HG02678 (cell line): ENCODE data around the gene MYO18B.

Experiments
- ATAC-seq: cut with Tn5 transposase; IDR thresholded peaks from one replicate; pipeline ENCODE4 v1.9.1; 2021; ENCODE audit warnings: mild to moderate bottlenecking, moderate library complexity; ENCODE audit not compliant: unreplicated experiment

MYO18B gene

DNA sequence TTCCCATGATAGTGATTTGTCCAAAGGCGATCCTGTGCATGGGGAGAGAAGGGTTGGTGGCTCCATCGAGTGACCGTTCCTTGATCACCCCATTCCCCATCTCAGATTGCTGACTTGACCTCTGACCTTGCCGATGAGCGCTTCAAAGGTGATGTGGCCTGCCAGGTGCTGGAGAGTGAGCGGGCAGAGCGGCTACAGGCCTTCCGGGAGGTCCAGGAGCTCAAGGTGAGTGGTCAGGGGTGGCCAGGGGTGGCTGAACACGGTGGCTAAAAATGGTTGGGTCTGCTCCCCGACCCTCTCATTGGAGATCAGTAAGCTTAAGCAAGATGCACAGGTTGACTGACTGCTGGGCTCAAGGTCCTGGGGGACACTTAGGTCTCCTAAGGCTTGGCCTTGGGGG lies 148.7 kb downstream of the MYO18B start:
- no peak for ATAC-seq

DNA sequence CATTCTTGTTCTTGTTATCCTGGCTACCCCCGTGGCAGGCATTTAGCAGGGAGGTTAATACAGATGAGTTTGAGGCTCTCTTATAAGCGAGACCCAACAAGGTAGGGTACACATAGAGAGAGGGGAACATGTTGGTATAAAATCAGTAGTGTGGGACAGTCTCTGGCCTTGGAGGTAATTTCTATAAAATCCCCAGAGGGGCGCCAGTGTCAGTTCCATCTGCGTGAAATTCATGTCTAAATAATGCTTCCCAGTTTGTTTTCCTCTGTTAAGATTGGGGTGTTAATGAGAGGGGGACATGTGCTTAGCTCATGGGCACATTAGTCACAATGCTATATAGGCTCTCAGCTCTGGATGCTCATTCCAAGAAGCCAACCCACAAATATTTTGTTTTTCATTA lies 150.7 kb downstream of the MYO18B start:
- no peak for ATAC-seq

DNA sequence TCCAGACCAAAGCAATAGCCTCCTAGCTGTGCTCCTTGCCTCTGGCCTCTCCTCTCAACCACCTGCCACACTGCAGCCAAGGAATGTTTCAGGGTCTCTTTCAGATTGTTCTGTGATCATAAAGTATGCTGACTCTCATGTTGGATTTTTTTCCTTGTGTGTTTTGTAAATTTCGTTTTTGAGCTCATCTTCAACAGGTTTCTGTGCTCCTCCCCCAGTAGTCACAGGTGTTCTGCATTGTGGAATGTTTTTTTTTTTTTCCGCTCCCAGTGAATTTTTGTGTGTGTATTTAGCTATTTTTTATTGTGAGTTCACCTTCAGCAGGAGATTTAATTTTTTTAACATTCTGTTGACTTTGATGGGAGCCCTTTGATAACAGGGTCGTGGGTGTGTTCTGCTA lies 153.7 kb downstream of the MYO18B start:
- ATAC-seq, result no peak

DNA sequence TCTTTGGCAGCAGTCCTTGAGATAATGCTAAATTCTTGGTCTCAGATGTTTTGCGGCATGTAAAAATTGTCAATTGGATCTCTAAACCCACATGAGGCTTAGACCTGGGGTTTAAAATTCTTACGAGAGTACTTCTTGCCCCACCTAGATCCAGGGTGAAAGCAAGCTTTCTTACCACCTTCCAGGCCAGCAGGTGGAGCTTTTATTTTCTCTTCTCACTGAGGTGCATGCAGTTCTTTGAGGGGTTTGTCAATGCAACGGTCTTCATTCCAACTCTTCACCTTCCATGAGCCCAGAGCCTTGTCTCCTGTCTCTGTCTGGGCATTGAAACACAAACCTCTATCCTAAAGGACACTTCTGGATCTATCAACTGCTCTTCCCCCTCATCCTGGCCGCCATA lies 154.1 kb downstream of the MYO18B start:
- ATAC-seq, result no peak

DNA sequence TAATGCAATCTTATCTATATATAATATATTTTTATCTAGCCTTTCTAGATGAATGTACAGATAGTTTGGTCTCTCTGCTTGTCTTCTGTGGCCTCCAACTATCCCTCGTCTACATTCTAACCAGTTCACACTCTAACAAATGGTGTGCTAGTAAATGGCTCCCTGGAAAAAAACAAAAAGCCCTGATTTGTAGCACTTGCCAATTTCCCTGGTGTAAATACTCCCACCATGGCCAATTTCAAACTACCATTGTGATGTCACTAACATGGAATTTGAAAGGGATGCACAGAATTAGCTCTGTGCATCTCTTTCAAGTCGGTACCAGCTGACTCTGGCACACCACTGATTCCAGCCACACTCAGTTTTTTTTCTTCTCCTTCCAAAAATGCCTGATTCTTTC lies 154.6 kb downstream of the MYO18B start:
- no peak for ATAC-seq

DNA sequence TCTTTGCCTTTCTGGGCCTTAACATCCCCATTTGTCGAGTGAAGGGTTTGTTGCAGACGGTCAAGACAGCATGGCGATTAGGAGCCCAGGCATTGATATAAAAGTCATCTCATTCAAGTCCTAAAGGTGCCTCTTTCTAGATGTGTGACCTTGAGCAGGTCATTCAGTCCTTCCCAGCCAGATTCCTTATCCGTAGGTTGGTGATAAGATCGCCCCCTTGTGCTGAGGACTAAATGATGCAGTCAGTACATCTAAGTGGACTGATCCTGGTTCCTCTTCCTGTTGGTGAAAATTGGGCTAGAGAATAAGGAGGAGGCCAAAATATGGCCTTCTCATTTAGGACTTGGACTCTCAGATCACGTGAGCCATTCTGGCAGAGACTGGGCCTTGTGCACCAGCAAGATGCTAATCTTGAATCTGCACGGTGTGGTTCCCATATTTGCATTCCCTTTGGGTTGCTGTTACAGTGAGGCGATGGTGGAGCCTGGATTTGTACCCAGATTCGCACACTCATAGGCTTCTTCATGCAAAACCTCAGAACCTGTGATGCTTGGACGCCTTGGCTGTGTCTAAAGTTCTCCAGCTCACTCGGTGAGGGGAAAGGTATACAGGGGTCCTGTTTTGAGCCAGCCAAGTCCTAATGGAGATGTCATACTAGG lies 156.8 kb downstream of the MYO18B start:
- no peak for ATAC-seq

DNA sequence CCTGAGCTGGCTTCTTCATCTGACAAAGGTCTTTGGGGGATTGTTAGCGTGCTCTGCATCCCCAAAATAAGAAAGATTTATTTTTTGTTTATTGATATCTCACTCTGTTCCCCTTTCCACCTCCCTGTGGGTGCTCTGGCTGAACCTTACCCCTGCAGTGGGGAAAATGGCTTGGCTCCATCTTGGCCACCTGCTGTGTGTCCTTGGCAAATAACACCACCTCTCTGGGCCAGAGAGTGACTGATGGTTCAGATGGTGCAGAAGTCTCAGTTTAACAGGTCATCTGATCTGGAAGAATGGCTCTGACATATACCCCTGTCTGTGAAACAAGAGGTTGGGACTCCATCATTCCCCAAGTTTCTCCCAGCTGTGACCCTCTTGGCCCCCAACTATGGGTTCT lies 157.6 kb downstream of the MYO18B start:
- ATAC-seq, result no peak

DNA sequence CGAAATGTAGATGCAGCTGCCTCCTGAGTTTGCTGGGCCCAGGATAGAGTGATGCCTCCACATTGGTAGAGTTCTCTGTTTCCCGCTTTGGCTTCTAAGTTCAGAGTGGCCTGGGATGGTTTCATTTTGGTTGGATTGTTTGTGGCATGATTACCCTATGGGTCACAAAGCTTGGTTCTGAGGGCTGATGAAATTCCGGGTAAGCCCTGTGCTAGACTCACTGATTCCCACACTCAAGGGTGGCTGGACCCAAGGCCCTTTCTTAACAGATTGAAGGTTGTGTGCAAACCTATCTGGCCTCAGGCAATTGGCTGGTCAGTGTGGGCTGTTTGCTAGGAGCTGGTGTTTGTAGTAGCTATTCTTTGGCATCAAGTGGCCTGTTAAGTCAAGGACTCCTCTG lies 158.4 kb downstream of the MYO18B start:
- ATAC-seq, result no peak

DNA sequence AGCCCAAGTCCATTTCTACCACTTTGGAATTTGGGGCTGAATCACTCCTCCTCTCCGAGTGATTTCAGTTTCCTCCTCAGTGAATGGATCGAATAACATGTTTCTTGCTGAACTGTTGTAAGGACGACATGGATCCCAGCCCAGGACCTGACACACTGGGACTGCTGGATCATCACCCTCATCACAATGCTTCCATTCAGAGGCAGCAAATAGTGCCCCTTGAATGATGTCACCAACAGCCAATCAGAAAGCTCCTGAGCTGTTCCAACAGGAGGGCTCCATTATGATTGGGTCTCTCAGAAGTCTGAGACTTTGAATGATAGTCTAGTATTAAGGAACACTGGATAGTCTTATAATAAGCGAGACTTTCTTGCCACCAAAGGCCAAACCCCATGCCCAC lies 158.9 kb downstream of the MYO18B start:
- no peak for ATAC-seq

DNA sequence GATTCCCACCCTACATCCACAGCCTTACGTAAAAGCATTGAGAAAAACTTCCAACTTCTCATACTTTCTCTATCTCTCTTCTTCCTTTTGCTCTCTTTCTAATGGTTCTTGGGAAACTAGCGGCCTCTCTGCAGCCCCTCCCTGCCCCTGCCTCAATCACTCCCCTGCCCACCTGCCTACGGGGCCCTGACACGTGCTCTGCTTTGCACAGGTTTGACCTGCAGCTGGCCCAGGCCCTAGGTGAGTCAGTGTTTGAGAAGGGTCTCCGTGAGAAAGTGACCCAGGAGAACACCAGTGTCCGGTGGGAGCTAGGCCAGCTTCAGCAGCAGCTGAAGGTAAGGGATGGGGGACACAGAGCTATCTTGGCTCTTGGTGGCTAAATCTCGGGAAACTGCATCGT lies 160.4 kb downstream of the MYO18B start:
- ATAC-seq, result no peak

DNA sequence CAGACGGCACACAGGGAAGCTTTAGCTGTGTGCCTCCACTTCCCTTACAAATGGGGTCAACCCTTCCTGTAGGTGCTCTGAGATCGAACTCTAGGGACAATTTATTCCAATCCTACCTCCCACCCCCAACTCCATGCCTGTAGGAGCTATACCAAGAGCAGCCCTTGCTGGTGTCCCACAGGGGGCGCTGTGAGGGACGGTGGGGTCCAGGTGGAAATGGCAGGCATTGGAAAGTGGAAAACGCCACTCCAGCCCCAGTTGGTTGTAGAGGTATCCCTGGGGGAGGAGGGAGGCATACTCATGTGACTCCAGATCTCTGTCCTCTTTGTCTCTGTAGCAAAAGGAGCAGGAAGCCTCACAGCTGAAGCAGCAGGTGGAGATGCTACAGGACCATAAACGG lies 161.3 kb downstream of the MYO18B start:
- ATAC-seq, result no peak

DNA sequence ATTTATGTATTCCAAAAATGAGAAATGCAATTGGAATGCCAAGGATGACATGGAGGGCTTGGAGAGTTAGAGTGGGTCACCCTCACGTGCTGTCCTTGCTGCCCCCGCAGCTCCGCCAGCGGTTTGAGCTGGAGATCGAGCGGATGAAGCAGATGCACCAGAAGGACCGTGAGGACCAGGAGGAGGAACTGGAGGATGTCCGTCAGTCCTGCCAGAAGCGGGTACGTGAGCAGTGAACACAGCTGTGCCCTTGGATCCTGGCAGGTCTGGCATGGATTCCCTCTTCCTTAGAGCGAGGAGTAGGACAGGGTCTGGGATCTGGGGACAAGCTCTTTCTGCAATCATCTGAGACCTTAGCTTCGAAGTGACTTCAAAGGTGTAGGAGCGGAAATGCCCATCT lies 166.2 kb downstream of the MYO18B start:
- ATAC-seq, result no peak

DNA sequence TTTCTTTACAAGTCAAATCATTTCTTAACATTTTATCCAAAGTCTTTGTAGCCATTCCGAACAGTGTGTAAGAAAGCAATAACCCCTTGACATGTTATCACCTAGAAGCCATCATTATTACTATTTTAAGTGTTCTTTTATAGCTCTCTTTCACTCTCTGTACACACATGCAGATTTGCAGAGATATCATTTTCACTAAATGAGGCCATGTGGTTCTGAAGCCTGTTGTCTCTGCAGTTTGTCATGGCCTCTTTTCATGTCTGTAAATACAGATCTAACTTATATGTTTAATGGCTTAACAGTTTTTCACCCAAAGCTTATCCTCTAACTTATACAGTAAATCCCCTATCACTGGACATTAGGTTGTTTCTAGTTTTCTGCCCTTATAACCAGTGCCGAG lies 166.8 kb downstream of the MYO18B start:
- no peak for ATAC-seq

DNA sequence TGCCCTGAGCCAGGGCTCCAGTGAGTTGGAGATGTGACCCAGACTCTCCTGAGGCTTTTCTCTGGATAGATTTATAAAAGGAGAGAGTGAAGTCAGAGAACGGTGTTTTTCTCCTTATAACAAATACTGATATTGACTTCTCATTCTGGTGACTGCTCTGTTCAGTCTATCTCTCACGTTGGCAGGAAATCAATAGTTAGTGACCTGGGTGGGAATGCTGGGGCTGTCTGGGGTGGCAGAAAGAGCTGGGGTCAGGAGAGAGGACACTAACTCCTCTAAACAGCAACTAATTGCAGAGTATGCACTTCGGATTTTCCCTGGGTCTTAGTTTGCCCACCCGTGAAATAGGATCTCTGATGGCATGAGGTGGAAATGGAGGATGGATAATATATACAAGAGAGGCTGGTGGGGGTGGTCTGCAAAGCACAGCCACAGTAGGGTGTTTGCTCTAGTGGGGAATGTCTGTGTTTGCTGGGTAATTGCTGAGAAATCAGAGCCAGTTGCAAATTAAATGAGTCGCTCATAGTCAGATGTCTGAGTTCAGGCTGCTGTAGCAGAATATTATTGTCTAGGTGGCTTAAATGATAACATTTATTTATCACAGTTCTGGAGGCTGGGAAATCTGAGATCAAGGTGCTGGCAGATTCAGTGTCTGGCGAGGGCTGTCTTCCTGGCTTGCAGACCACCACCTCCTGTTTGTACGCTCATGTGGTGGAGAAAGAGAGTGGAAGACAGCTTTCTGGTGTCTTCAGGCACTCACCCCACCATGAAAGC lies 167.8 kb downstream of the MYO18B start:
- no peak for ATAC-seq

DNA sequence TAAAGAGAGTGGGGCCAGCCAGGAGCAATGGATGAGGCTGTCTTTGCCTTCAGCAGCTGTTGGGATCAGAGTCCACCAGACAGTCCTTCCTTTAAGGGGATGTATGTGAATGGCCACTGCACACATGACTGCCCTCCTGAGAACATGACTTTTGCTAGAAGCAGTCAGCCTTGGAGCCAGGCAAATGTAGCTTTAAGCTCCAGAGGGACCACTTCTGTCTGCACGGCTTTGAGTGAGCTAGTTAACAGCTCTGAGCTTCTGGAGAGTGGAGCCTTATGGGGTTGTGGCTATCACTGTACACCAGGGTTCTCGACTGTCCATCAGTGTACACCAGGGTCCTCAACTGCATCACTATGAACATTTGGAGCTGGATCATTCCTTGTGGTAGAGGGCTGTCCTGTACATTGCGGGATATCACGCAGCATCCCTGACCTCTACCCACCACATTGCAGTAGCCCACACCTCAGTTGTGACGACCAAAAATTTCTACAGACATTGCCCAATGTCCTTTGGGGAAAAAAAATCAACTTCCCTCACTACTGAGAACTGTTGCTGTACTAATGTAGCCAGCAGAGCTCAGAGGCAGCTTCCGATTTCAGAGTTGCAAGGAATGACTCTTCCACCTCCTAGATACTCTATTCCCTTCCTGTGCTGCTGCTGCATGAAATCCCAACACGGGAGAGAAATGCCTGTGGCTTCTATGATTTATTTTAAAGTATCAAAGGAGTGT lies 169.4 kb downstream of the MYO18B start:
- ATAC-seq, result no peak

DNA sequence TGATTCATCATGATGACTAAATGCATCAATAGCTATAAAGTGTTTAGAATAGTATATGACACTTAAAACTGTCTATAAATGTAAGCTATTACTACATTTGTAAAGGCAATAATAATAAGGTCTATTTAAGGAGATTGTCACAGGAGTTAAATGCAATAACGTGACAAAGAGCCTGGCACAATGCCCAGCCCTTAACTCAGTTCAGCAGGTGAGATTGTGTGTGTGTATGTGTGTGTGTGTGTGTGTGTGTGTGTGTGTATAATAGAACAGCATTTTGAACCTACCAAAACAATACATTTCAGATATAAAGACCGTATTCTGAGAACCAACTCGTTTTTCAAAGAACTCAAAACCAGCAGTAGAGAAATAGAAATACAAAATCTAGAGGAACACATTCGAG lies 177.5 kb downstream of the MYO18B start:
- ATAC-seq, result no peak

DNA sequence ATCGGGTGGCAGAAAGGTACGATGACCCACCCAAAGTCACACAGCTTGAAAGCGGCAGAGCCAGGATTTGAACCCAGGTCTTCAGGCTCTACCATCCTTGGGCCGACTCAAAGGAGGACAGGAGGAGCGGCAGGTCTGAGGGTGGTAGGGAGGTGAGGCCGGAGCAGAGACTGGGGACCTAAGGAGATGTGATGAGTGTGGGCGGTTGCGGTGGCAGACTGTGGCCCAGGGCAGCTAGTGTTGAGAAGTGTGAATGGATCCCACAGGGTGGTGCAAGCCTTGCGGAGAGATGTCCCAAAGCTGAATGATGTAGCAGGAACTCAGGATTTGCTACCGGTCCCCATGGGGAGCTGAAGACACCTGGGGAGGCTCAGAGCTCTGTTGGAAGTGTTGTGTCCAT lies 180.2 kb downstream of the MYO18B start:
- ATAC-seq, result no peak

DNA sequence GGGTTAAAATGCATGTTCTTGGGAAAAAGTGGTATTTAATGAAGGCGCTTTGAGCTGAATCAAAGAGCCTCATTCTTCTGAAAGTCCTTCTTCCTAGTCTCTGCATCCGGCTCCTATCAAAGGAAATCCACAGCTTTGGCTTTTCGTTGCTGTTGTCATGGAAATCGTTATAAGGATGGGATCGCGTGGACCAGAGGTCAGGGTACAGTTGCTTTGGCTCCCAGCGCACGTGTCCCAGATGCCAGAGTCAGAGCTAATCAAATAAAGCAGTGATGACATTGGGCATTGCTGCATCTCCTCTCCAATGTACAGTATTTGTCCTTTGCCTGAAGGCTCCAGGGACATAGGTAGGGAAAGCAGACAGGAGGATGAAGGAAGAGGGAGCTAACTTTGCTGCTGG lies 181.9 kb downstream of the MYO18B start:
- ATAC-seq, result no peak

DNA sequence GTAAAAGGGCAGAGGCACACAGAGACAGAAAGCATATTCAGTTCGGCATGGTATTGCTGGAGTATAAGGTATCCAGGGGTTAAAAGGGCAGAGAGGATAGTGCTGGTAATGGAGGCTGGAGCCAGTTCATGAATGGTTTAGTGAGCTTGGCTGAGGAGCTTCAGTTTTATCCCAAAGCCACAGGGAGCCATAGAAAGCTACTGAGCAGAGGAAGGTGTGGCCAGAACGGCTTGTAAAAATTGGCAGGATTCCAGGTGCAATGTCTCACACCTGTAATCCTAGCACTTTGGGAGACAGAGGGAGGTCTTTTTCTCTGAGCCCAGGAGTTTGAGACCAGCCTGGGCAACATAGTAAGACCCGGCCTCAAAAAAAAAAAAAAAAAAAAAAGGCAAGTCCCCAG lies 186.1 kb downstream of the MYO18B start:
- ATAC-seq, result no peak

DNA sequence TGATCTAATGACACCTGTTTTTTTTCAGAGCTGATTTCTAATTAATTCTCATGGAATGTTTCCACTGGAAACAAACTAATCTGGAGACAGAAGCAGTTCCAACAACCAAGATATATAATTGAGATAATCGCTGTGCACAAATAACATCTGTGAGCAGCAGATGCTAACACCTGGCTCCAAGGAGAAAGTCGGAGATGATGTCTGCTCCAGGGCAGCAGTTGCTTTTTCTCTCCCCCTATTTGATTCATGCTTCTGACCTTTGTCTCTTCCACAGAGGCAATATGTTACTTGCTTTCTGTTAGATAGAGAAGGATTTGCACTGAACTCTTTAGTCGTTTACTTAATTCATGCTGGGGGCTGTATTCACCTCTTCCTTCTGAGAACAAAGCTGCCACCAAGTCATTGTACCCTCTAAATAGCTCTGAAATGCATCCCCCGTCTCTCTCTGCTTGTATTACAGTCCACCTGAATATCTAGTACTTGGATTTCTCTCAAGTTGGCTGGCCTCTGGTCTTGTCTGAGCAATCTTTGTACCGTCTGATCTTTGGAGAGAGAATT lies 187.4 kb downstream of the MYO18B start:
- no peak for ATAC-seq

DNA sequence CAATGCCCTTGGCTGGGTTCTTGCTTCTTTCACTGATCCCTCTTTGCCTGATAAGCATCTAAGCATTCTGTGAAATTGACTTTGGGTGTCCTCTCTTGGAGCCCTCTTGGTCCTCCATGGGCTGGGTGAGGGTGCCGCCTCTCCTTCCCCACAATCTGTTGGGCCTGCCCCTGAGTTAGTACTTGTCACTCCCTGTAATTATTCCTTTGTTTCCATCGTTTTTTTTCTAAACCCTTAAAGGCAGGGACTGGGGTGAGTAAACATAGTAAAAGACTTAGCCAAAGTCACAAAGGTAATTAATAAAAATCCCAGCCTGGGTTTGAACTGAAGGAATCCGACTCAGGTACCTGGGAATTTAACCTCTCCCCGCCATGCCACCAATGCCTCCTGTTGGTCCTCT lies 188.1 kb downstream of the MYO18B start:
- no peak for ATAC-seq

DNA sequence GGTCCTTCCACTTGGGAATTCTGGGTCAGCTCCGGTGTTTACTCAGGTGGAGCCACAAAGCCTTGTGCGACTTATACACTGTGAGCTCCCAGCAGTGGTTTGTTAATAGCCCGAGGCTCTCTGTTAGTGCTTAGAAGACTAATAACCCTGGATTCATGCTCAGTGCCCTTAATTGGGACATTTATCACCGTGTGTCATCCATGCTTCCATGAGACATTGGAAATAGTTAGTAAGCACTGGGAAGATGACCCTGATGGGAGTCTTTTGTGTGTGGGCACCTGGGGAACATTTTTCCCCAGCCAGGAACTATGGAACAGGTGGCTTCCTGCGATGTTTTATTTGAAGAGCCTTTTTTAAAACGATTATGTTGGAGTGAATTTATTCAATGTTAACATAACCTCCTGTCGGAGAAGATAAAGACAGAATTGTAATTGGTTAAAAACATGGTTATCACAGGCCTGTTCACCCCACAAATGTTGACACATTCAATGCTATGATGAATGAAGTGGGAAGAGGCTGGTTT lies 188.9 kb downstream of the MYO18B start:
- no peak for ATAC-seq
